ENCODE data around the gene PNPLA4.
A peak's percentile ranks its signal among the peaks of the same experiment; 100 is the strongest.

PNPLA4 gene, protein sequence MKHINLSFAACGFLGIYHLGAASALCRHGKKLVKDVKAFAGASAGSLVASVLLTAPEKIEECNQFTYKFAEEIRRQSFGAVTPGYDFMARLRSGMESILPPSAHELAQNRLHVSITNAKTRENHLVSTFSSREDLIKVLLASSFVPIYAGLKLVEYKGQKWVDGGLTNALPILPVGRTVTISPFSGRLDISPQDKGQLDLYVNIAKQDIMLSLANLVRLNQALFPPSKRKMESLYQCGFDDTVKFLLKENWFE

DNA sequence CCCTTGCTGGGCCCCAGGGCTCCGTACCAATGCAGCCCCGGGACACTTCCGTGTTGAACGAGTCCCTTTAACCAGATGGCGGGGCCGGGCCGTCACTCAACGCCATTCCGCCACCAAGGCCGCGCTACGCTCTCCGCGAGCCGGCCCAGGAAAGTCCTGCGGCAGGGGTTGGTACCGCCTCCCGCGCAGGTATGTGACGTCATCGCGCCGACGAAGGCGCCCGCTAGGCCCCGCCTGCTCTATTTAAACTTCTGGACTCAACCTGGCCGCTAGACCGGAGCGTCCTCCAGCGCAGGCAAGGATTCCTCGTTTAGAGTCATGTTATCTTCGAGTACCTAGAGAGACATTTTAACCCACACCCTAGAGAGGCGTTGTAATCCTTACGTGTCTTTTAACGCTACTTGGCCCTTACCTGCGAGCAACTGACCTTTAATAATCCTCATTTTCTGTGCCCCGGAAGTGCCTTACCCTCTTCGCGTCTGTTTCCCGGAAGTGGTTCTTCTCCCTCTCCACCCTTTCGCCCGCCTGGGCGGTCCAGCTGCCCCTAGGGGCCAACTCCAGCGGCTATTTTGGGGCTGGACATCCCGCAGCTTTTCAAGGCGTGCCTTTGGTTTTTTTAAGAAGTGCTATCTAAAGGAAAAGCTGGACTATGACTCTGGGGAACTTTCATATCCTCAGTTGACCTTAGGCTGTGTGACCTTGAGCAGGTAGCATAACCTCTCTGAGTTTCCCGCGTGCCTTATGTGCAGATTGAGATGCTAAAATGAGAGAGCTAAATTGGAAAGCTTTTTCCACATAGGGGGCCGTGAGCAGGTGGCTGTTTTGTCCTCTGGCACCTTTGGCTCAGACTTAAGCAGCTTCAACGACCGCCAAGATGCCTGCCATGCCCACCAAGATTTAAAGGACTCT lies at the start of gene PNPLA4:
PNPLA4 (minus strand) TSS at position 155 of the 909 bp plus-strand sequence. CDS start 1,294 bp downstream, outside the sequence.
- DNase-seq (ENCODE audit: extremely low spot score, insufficient read length, low read depth), result peak; percentile 42
- peak; percentile 95 for FAIRE-seq

DNA sequence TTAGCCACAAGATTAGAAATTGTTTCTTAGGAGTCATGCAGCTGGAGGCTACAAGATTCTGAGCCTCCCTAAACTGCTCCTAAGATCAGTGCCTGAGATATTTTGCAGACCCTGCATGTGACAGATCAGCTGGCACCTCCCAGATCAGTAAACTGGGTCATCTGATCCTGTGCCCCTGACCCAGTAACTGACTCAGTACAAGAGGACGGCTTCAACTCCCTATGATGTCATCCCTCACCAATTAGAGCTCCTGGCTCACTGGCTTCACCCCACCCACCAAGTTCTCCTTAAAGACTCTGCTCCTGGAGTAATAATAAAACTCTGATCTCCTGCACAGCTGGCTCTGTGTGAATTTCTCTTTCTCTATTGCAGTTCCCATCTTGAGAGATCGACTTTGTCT lies 45.4 kb upstream of the PNPLA4 start:
- no peak for DNase-seq (ENCODE audit: extremely low spot score, insufficient read length, low read depth)
- no peak for FAIRE-seq

DNA sequence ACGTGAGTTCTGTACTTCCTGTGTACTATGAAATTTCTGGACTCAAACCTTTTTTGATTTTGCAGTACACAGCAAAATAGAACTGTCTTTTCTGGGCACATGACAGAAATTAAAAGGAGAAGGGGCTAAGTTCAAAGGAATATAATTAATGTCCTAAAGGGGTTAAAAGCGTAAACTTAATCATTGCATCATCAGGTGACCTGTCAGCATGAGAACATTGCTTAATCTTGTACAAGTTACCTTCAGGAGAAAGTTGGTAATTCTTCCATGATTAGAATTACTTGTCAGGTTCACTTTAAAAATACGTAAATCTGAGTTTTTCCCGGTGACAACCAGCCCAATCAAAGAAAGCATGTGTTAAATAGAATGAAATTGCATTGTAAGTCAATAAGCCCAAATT lies 43.2 kb upstream of the PNPLA4 start:
- no peak for FAIRE-seq
- DNase-seq (ENCODE audit: extremely low spot score, insufficient read length, low read depth), result no peak

DNA sequence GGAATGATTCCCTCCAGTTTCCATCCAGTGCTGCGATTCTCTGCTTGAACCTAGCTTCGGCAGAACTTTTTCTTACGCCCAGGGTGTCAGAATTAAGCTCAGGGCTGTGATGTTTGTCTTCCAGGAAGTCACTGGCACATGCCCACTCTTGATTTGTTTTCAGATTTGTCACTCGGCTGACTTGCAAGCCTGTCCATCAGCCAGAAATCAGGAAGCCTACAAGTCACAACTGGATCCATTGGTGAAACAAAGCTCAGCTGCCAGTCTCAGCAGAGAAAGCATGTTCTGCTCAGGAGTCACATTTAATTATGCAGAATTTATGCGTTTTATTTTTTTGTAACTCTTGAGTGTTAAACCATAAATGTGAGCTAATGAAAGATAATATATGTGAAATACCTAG lies 38.2 kb upstream of the PNPLA4 start:
- DNase-seq (ENCODE audit: extremely low spot score, insufficient read length, low read depth) (no peak), FAIRE-seq (no peak)

DNA sequence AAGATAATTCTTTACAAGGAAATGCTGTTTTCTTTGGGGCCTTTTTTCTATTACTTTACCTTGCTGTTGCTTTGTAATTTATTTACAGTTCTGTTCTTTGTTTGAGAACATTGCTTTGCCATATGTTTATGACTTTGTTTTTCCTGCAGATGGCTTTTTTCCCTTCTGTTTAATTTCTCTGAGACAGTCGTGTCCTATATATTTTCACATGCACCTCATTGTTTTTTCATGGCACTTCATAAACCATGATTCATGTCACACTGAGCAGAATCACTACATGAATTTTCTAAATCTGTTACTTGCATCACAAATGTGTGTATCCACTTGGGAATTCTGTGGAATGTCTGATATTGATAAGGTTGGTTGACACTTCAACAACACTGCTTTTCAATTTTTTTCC lies 33.0 kb upstream of the PNPLA4 start:
- no peak for DNase-seq (ENCODE audit: extremely low spot score, insufficient read length, low read depth)
- FAIRE-seq, result no peak

DNA sequence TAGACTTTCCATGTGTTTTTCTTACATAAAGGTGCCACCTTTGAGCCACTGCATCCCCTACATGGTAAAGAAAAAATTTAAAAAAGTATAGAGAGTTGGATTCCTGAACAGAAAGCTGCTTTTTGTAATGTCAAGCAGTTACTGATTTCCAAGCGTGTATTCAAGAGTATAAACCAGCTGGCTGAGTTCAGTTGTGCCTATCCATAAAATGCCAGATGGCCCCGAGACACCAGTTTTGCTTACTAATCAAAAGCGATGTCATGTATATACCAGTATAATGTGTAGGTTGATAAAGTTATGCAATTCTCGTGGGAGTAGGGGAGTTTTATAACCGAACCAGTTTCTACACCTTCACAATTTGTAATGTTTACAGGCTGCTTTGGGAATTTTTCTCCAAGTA lies 26.2 kb upstream of the PNPLA4 start:
- FAIRE-seq (no peak), DNase-seq (ENCODE audit: extremely low spot score, insufficient read length, low read depth) (no peak)

DNA sequence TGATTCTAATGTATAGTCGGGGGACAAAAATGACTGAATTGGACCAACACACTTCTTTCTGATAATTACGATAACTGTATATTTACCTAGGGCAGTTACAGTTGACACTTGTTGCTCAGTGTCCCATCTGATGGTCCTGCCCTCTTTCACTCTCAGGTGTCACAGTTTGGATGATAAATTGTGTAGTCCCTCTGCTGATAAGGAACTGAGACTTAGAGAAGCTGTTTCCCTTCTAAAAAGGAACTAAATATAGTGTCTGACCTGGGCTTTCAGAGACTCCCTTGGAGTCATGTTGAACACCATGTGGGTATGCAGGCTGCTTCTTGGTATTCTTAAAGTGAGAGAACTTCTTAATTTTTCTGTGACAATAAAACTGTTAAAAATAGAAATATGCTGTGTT lies 23.7 kb upstream of the PNPLA4 start:
- DNase-seq (ENCODE audit: extremely low spot score, insufficient read length, low read depth), result no peak
- peak; percentile 44 for FAIRE-seq

DNA sequence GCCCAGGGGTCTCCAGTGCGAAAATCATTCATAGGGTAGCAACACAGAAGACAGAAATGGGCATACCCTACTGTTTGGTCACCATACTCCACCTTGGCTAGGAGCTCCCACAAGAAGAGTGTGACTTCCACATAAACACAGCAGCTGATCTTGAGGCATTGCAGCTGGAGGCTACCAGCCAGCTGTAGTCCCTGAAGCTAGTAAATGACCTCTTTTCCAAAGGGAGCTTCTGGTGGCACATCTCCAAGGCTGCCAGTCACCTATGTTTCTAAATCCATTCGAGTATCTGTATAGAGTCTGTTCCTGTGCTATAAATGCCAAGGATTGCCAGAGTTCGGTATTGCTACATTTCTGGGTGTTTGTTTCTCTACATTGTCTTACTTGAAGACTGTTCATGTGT lies 21.3 kb upstream of the PNPLA4 start:
- no peak for FAIRE-seq
- DNase-seq (ENCODE audit: extremely low spot score, insufficient read length, low read depth), result no peak

DNA sequence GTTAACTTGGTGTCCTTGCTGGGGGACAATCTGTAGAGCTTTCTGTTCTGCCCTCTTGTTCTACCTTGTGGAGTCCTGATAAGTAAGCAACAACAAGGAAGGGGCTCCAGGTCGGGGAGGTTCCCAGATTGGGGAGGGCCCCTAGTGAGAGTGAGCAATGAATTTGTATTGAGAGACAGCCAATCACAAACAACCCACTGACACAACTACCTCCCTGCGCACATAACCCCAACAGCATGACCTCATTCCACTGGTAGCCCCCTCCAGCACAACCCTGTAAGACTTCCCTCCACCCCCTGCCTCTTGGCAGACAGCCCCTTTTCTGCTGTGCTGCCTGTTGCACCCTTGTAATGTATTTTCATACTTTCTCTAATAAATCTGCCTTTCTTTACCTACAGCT lies 19.7 kb upstream of the PNPLA4 start:
- no peak for FAIRE-seq
- DNase-seq (ENCODE audit: extremely low spot score, insufficient read length, low read depth), result no peak

DNA sequence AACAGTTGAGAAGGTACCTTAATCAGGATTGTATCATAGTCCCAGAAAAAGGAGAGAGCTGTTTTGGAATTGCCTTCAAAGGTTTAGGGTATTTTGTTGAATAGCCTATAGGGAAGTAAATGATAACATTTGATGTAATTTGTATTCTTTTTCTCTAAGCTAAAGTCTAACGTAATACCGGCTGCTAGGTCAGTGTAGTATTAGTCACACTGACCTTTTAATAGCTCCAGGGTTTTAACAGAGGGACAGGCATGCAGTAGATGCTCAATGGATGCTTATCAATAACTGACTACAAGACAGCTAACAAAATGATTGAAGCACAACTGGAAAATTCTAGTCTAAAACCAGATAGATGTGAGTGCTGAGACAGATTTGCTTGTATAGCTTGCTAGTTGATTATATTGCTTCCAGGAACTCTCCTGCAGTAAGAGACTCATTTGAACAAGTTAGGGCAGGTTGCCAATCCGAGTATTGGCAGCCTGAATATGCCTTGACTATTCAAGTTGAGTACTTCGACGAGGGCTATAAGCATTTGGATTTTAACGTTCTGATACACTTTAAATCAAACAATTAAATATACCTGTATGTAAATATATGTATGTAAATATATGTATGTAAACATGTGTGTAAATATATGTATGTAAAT lies 16.5 kb upstream of the PNPLA4 start:
- DNase-seq (ENCODE audit: extremely low spot score, insufficient read length, low read depth) (no peak), FAIRE-seq (no peak)

DNA sequence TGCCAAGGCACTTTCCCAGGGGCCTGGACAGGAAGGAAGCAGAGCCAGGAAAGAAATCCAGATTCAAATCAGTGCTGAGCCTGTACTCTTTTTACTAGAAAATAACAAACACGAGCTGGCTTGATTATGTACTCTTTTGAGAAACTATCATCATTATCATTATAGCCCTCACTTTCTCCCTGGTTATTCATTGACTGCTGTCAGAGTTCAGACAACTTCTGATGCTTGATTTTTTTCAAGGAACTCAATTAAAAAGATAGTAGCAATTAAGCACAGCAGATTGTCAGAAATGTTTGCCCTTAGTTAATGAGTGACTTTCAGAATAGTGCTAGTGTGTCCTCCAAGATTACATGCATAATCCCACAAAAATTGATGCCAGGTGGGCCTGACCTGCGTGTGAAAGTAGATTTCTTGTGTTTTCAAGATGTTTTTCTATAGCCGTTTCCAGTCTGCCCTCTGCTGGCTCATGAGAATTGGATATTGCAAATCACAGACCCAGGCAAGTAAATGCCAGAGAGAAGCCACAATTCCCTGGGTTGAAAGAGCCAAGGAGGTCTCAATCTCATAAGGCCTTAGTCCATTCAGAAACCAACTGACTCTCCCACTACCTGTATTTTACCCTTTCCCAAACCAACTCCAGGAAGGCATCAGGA lies 14.3 kb upstream of the PNPLA4 start:
- DNase-seq (ENCODE audit: extremely low spot score, insufficient read length, low read depth) (no peak), FAIRE-seq (peak; percentile 68)

DNA sequence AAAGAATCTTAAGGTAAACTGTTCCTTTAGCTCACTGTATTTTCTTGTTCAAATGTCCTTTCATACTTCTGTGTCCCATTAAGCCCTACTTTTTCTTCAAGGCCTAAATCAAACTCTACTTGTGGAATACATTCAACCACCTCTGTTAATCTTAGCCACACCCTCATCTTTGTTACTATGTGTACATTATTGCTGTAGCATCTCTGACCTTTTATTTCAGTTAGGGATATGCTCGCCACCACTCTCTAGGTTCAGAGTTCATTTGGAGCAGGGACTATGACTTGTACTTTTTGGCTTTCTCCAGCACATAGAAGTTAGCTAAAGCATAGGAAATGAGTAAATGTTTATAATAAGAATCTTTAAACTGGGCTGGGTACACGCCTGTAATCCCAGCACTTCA lies 6.8 kb upstream of the PNPLA4 start:
- FAIRE-seq, result no peak

DNA sequence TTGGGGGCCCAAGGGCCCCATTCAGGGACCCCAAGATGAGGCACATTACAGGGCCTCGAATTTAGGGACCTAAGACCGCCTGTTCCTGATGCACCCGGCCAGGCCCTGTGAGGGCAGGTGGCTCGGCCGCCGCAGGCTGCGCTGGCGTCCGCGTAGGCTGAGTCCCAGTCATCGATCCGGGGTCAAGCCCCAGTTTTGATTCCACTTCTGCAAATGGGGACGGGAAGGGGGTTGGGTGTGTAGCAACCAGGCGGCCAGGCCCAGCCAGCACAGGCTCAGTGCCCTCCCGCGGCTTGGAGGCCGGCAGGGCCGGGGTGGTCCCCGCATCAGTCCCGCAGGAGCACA lies 327 bp downstream of the PNPLA4 start:
- no peak for FAIRE-seq
- peak; percentile 22 for DNase-seq (ENCODE audit: extremely low spot score, insufficient read length, low read depth)

More for the DNA sequence above, 6.8 kb upstream of the PNPLA4 start:
- DNase-seq (ENCODE audit: extremely low spot score, insufficient read length, low read depth), result no peak

DNA sequence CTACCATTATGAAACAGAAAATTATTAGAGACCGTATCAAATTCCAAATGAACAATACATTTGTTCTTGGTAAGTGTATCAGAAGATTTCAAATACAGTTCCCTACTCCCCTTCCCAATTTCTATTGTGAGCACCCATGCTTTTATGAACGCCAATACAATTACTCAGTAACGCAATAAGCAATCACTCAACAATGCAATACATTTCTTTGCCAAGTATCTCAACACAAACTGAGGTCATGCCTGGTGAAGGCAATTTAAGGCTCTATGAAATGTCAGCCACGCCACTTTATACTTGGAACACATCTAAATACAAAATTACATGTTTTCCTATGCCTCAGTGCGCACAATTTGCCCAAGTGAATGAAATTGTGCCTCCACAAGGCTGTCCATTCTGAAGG lies 712 bp downstream of the PNPLA4 start:
- FAIRE-seq (no peak), DNase-seq (ENCODE audit: extremely low spot score, insufficient read length, low read depth) (no peak)

DNA sequence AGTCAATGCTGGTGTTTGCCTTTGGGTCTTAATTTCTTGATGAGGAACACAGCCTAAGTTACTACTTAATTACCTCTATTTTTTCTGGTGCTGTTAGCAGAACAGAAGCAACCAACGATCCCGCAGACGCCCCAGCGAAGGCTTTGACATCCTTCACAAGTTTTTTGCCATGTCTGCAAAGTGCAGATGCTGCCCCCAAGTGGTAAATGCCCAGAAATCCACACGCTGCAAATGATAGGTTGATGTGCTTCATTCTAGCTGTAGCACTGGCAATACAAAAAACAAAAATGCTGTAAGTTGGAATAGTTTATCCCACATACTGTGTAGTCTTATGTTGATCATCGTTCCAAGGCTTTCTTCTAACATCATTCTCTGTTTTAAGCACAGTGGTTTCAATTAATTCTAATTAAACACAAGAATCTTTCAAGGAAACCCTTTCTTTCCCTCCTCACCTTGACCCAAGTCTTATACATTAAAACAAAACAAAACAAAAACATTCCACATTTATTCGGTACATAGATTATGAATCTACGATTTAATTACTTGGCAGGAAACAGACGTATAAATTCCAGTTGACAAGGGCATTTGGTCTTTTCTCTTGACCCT lies 1.2 kb downstream of the PNPLA4 start:
- DNase-seq (ENCODE audit: extremely low spot score, insufficient read length, low read depth) (peak; percentile 0), FAIRE-seq (peak; percentile 94)

DNA sequence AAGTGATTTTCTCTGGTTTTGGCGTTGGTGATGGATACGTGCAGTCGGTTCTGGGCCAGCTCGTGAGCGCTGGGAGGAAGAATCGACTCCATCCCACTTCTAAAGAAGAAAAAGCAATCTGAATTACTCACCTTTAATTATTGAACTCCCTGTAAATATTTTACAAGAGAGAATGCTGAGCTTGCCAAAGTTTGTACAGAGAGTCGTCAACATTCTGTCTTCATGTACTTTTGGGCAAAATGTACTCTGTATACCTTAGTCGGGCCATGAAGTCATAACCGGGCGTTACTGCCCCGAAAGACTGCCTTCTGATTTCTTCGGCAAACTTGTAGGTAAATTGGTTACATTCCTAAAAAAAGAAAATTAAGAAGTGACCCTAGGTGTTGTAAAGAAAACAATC lies 5.5 kb downstream of the PNPLA4 start:
- no peak for FAIRE-seq
- DNase-seq (ENCODE audit: extremely low spot score, insufficient read length, low read depth), result no peak

DNA sequence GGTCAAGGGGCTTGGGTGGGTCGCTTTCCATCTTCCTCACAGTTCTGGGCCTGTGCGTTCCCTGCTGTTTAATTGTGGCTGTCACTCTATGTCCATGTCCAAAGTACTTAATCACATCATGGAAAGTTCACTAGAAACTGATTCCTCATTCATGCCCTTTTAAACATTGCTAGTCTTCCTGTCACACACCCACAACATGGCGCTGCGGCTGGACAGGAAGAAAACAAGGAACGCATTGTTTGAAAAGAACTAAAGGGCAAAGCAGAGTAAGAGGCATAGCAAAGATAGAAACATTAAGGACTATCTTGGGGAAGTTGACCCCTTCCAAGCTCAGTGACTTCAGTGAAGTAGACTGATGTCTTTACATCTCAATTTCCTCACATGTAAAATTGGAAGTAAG lies 18.4 kb downstream of the PNPLA4 start:
- no peak for FAIRE-seq

DNA sequence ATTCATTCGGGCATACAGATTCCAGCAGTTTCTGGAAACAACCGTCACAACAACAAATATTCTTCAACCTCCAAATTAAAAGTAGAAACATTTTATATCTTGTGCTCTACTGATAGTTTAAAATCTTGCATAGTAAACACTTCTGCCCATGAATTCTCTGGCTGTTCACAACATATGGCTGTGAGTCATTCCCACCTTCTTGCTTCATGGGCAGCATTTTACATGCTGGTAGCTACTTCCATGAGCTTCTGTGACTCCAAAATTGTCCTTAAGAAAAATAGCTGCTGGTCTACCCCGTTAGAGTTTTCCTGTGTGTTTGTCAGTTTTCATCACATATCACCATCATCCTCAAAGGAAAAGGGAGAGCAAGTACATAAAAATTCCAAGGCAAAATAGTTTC lies 22.7 kb downstream of the PNPLA4 start:
- no peak for DNase-seq (ENCODE audit: extremely low spot score, insufficient read length, low read depth)
- no peak for FAIRE-seq

More for the DNA sequence above, 18.4 kb downstream of the PNPLA4 start:
- no peak for DNase-seq (ENCODE audit: extremely low spot score, insufficient read length, low read depth)

DNA sequence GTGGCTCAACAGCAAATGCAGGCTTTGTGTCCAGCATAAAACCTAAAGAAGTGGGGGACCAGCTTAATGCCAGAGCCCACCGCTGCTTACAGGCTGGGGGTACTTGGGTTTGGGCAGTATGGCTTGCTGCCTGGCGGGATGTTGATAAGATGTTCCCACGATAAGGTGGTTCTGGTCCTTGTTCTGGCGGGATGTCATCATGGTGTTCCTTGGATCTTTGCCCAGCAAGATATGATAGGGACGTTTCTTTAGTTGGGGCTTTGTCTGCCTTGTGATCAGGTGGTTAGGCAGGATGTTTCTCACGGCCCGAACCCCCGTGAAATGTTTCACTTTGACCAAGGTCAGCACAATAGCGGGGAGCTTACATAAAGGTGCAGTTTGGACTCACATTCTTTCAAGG lies 35.3 kb downstream of the PNPLA4 start:
- FAIRE-seq (no peak), DNase-seq (ENCODE audit: extremely low spot score, insufficient read length, low read depth) (no peak)

DNA sequence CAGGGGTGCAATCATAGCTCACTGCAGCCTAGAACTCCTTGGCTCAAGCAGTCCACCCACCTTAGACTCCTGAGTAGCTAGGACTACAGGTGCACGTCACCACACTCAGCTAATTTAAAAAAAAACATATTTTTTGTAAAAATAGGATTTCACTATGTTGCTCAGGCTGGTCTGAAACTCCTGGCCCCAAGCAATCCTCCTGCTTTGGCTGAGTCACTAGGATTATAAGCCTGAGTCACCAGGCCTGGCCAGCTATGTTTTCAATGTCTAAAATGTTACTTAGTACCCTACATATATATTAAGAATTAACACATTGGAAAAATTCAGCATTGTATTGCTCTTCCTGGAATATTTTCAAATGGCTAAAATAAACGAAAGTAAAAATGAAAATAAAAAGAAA lies 37.5 kb downstream of the PNPLA4 start:
- DNase-seq (ENCODE audit: extremely low spot score, insufficient read length, low read depth), result no peak
- no peak for FAIRE-seq

All from GM18507 (cell line).